GM20431 (cell line): ENCODE measurements around the gene MYO1C.

Experiments
- in situ Hi-C: fragments of 300-500 bp; cut with MseI, MboI; formaldehyde crosslinking; loops from one replicate; pipeline ENCODE4 v1.15.0; 2020; ENCODE audit warnings: low sequenced_read_pairs; ENCODE audit not compliant: unreplicated experiment

MYO1C gene

GRCh38 chr17:1488826-1489270, 3.6 kb downstream of the MYO1C start:
- in situ Hi-C loops = no loop called here

GRCh38 chr17:1487939-1488825, 4.3 kb downstream of the MYO1C start:
- in situ Hi-C loops = no loop called here

DNA sequence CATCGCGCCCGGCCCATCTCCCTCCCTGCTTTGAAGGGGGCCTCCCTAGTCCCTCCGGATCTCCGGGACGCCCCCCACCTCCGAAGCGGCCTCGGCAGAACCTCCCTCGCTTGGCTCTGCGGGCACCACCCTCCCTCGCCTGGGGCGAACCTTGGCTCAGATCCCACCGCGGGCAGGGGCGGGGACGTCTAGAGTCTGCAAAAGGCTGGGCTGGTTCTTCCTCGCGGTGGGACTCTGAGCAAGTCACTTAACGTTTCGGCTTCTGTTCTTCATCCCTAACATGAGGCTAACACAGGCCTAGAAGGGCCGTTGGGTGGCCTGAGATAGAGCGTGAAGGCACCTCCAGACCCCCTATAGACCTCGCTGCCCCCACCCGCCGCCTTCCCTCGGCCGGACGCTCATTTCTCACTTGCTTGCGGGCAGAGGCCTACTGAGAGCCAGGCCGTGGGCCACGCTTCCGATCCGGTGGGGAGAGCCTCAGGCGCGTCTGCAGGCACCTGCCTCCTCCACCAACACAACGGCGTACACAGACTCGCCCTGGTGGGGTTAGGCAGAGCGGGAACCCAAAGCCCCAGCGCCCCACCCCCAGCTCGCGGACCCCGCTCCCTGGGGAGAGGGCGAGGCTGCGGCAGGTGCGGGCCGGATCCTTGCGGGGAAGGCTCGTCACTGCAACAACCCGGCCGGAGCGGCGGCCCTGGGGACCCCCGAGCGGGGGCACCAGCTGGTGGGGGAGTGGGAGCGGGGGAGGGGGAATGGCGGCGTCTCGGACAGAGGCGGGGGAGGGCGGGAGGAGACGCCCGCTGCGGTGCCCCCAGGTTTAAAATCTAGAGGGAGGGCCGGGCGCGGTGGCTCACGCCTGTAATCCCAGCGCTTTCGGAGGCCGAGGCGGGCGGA, 5.4 kb downstream of the MYO1C start:
- in situ Hi-C loops = no loop called here

DNA sequence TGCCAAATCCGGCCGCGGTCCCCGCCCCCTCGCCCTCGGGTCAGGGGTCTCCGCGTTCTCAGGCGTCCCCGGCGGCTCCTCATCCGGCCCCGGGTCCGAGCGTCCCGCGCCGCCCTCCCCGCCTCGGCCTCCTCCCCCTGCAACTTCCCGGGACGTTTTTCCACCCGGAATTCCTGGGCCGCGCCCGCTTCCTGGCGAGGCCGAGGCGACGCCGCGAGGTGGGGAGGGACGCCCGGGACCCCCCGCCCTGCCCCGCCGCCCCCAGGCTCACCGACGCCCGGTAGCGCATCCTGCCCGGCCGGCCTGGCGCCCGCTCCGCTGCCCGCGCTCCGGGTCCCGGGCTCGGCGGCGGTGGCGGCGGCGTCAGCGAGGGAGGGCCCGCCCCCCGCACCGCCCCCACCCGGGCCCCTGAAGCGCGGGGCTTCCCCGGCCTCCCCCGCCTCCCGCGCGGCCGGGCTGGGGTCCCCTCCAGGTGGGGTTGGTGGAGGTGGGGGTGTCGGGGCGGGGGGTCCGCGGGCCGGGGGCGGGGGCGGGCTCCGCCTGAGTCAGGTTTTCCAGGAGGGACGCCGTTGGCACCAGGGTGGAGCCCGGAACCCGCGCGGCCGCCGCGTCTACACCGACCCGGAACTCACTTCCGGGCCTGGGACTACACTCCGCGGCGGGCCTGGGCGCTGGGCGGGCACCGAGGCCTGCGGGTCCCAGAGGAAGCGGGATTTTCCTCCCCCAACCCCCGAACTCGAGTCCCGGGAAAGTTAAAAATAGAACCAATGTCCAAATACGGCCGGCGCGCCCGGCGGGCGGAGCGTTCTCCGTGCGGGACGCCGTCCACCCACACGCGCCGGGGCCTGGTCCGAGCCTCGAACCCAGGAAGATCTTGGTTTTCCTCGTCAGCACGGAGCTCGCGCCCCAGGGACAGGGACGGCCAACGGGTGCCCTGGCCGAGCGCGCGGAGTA, 6.8 kb downstream of the MYO1C start:
- in situ Hi-C loops = no loop called here

DNA sequence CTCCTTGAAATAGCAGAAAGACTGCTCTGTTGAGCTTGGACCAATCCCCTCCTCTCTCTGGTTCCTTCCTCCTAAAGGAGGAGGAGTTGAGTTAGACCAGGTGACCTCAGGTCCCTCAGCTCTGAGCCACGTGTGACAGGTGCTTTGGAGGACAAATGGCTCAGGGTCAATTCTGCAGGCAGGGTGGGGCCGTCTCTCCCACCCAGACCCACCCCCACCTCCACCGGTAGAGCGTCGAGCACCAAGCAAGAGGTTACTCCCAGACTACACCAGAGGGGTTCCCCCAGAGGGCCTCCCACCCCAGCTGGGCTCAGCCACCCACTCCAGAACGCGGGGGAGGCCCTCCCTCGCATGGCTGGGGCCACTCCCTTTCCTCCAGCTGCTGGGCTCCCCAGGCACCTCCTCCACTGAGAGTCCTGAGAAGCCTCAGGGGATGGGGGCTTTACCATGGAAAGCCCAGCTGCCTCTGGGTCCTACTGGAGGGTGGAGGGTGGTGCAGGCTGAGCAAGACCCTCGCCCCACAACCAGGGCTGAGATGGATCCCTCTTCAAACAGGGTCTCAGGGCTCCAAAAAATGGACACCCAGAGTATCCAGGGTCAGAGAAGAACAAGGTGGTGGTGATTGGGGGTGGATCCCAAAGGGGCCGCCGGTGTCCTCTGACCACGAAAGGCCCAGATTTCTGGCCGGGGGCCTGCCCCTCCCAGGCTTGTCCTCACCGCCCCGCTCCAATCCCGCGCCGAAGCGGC, 7.6 kb downstream of the MYO1C start:
- in situ Hi-C loops = no loop called here

DNA sequence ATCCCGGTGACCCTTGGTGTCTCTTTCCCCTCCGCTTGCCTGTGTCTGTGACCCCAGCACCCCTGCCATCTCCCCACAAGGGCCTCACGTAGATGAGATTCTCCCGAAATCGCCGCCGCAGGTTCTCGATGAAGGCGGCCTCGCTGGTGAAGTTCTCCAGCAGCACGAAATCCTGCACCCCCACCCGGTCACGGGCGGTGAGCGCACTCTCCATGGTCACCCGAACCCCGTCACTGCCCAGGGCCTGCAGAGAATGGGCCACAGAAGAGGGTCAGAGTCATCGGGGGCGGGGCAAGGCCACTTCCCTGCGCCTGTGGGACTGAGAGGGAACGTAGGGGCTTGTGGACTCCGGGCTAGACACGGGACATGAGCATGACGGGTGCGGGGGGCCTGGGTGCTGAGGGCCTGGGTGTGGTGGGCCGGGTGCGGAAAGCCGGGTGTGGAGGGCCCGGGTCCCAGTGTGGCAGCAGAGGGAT, 8.4 kb downstream of the MYO1C start:
- in situ Hi-C loops = no loop called here

DNA sequence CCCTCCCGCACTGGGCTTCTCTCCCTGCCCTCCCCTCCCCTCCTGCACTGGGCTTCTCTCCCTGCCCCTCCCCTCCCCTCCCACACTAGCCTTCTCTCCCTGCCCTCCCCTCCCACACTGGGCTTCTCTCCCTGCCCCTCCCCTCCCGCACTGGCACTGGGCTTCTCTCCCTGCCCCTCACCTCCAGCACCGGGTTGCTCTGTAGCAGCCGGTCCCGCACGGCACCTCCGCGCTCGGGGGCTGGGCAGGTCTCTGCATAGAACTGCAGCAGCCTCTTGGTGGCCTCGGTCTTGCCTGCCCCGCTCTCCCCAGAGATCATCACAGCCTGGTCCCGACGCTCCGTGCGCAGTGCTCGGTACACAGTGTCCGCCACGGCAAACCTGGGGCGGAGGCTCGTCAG, 9.8 kb downstream of the MYO1C start:
- in situ Hi-C loops = no loop called here

GRCh38 chr17:1481736-1482135, 10.8 kb downstream of the MYO1C start:
- in situ Hi-C loops = no loop called here

DNA sequence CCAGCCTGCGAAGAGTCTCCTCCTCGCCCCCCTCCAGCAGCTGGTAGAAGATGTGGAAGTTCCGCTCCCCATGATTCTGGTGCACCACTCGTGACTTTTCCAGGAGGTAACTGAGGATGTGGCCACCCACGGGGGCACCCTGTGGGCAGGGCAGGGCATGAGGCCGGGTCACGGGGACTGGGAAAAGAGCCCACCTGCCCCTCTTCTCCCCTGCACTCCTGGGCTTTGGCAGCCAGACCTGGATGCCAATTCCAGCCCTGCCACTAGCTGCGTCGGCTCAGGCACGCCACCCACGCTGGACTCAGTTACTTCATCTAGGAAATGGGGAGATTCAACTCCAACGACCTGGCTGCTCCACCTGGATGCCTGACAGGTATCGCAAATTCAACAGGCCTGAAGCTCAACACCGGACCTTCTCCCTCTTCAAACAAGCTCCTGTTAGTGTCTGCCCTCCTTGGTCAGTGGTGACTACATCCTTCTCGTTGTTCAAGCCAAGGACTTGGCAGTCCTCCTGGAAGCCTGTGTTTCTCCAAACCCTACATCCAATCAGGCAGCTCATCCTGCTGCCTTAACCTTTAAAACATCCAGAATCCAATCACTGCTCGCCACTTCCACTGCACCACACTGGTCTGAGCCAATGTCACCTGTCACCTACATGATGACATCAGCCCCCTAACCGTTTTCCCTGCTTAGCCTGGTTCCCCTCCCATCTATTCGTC, 11.6 kb downstream of the MYO1C start:
- in situ Hi-C loops = no loop called here

DNA sequence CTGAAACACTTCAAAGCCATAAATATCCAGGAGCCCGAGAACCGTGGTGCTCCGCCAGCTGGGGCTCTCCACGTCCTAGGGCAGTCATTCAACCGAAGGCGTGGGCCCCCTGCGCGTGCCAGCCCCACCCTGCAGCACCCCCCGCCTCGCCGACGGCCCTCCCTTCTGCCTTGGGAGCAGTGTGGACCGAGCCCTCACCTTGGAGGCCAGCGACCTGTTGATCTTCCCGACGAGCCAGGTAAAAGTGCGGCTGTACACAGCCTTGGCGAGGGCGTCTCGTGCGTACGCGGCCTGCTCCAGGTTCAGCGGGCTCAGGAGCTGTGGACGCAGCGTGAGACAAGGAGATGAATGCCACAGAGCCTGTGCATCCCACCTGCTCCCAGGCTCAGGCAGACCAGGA, 14.1 kb downstream of the MYO1C start:
- in situ Hi-C loops = no loop called here

DNA sequence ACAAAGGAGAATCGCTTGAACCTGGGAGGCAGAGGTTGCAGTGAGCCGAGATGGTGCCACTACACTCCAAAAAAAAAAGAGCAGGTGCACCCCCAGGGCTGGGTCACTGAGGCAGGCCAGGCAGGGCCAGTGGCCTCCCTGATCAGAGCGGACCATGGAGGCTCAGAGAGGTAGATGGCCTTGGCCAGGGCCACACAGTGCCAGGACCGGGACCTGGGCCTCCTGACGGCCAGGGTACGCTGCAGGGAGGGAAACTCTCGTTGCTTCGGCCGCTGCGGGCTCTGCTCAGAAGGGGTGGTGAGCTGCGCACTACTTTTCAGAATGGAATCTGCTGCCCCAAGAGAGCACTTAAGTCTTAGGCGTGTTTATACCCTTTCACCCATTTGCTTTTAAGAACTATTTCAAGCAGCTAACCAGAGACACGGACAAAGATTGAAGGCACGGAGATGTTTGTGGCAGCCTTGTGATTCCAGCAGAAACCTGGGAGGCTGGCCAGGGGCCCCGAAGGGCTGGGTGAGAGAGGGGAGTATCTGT, 17.1 kb downstream of the MYO1C start:
- in situ Hi-C loops = no loop called here

DNA sequence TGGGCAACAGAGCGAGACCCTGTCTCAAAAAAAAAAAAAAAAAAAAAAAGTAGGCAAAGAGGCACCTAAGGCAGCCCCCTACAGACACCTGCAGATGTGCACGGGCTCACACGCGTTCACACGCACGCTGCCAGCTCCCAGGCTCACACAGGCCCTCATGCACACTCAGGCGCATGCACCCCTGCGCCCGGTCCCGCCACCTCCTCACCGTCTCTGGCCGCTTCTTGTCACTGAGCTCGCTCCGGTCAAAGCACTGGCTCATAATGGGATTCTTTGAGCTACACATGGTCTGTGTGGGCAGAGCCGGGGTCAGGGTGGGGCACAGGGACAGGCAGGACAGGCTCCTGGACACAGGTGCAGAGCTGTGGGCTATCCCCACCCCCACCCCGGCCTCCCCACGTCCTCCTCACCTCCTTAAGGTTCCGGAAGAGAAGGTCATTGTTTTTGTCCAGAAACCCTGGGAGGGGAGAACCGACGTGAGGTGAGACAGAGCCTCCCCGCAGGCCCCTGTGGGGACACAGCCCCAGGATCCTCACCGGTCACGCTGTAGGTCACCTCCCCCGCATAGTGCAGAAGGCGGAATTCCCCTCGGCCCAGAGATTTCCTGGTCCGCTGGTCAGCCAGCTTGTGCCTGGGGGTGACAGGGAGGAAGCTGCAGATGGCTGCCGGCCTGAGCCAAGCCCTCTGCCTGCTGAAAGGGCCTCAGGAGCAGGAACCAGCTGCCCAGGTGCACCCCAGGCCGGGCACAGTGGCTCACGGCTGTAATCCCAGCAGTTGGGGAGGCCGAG, 17.9 kb downstream of the MYO1C start:
- in situ Hi-C loops = no loop called here

DNA sequence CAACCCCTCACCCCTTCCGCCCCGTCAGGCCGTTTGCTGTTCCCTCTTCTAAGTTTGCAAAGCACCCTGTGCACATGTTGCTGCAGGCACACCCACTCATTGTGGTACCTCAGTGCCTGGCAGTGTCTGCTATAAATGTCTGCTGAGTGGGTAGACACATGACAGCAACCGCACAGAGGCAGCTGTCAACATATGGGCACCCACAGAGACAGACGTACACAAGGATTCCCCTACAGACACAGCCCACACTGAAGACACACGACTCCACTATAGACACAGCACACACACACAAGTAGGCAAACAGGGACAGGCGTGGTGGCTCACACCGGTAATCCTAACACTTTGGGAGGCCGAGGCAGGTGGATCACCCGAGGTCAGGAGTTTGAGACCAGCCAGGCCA, 18.6 kb downstream of the MYO1C start:
- in situ Hi-C loops = no loop called here

DNA sequence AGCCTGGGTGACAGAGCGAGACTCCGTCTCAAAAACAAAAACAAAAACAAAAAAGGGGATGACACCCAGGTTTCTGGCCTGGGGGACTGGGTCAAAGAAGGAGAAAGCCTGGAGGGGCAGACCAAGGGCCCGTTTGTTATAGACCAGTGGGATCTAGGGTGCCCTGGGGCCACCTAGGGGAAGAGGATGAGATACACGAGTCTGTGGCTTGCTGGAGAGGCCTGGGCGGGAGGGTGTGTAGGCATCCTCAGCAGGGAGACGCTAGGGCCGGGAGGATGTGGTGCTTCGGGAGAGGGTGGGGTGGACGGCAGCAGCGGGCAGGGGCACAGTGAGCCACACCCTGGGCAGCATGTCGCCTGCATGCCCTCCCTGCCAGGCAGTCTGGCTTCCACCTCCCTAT, 19.3 kb downstream of the MYO1C start:
- in situ Hi-C loops = no loop called here

- in situ Hi-C loops = no loop called here
Measured at GRCh38 chr17:1471911-1472821, 20.3 kb downstream of the MYO1C start.

GRCh38 chr17:1471490-1471889, 21.0 kb downstream of the MYO1C start:
- in situ Hi-C loops = no loop called here
